Measurements from ENCODE around the gene GSTA3.
A peak's percentile ranks its signal among the peaks of the same experiment; 100 is the strongest.
"Not testable (repeated sequence)": the region's sequence is repeated elsewhere in the genome, so short reads cannot be mapped to it uniquely, and the experiment has no call there.

GSTA3 gene

DNA sequence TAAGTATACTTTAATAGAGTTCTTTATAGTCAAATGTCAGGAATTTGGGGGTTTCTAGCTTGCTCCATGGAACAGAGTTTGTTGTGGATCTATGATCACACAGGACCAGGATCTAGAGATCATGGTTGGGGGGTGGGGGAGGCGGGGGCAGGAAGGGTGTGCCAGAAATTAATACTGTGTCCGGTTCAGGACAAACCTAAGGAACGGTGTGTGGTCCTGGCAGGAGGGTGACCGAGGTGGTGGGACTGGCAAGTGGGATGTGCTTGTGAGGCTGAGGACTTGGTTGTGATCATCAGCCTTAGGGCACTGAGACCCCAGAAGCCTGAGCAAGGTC, 27.9 kb downstream of the GSTA3 start:
- Histone ChIP-seq H3K27me3 (no peaks in the 10 kb centered on the region), H3K36me3 (no peaks in the 10 kb centered on the region), H3K4me1 (no peaks in the 10 kb centered on the region), H3K9me3 (no peaks in the 10 kb centered on the region), H3K4me3 (ENCODE audit: low read depth, low read length) (peak overlapping the region; percentile 80)
- DNase-seq = no peak
- TF ChIP-seq, protein P1, sequence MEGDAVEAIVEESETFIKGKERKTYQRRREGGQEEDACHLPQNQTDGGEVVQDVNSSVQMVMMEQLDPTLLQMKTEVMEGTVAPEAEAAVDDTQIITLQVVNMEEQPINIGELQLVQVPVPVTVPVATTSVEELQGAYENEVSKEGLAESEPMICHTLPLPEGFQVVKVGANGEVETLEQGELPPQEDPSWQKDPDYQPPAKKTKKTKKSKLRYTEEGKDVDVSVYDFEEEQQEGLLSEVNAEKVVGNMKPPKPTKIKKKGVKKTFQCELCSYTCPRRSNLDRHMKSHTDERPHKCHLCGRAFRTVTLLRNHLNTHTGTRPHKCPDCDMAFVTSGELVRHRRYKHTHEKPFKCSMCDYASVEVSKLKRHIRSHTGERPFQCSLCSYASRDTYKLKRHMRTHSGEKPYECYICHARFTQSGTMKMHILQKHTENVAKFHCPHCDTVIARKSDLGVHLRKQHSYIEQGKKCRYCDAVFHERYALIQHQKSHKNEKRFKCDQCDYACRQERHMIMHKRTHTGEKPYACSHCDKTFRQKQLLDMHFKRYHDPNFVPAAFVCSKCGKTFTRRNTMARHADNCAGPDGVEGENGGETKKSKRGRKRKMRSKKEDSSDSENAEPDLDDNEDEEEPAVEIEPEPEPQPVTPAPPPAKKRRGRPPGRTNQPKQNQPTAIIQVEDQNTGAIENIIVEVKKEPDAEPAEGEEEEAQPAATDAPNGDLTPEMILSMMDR (IDR thresholded peaks at IDR 0.05; ENCODE audit: low read depth, low read length) = no peak

DNA sequence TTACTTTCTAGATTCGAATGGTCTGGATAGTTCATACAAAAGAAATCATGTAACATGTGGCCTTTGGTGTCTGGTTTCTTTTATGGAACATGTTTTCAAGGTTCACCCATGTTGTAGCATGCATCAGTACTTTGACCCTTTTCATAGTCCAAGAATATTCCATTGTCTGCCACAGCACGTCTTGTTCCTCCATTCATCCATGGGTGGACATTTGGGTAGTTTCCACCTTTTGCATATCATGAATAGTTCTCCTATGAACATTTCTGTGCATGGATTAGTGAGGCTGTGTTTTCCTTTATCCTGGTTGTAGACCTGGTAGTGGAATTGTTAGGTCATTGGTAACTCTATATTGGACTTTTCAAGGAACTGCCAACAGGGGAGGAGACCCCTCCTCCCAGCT, 31.7 kb downstream of the GSTA3 start:
- DNase-seq = no peak
- Histone ChIP-seq H3K36me3 (no peaks in the 10 kb centered on the region), H3K27me3 (no peaks in the 10 kb centered on the region), H3K9me3 (no peaks in the 10 kb centered on the region), H3K4me3 (ENCODE audit: low read depth, low read length) (no peak overlapping the region), H3K4me1 (no peaks in the 10 kb centered on the region)
- TF ChIP-seq, protein P1 (IDR thresholded peaks at IDR 0.05; ENCODE audit: low read depth, low read length) = no peak

DNA sequence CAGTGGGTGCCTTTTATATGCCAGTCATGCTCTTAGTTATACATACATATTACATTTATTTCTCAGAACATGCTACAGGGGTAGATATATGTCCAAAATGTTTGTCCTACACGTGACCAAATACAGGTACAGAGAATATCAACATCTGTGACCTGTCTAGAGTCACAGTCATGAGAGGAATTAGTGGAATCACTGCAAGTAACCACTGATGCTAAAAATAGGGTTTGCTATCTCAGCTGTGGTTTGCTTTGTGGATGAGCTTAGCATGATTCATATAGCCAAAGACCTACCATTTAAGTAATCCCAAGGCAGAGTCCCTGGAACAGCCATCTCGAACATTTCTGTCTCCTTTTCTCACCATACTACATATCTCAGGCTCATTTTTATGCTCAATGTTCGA, 32.3 kb downstream of the GSTA3 start:
- no peaks in the 10 kb centered on the region for H3K36me3 ChIP-seq
- DNase-seq = no peak
- H3K4me3 ChIP-seq (ENCODE audit: low read depth, low read length) = no peak overlapping the region
- TF ChIP-seq, protein P1 (IDR thresholded peaks at IDR 0.05; ENCODE audit: low read depth, low read length) = no peak
- no peaks in the 10 kb centered on the region for H3K9me3 ChIP-seq
- H3K4me1 ChIP-seq = no peaks in the 10 kb centered on the region
- no peaks in the 10 kb centered on the region for H3K27me3 ChIP-seq

DNA sequence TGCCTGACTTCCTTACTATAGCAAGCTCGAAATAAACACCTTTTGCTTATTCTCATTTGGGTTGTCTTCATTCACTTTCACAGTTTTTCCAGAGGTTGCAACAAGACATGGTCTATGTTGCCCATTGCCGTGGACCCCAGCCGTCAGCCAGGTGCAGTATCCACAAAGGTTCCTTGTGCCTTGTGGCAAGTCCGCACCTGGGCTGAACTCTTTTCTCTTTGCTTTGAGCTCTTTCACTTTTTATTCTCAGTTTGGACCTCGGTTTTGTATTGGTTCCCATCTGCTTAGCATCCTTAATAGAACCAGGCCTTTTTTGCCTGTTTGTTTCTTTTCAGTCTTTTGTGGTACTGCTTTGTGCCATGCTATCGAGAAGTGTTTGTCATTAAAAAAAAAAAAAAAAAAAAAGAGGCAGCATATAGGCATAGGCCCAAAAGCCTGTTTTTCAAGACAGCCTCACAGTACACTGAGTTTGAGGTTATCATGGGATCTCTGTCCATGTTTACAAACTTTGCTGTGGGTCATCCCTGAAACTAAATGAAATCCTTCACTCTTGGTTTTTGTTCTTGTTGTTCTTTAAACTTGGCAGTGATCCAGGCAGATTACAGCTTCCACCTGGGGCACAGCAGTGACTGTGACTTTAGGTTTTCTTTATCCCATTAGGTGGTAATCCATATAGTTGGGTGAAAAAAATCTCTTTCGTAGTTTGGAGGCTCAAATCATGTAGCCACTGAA, 33.3 kb downstream of the GSTA3 start:
- TF ChIP-seq, protein P1 (IDR thresholded peaks at IDR 0.05; ENCODE audit: low read depth, low read length) = no peak
- Histone ChIP-seq H3K36me3 (no peaks in the 10 kb centered on the region), H3K4me3 (ENCODE audit: low read depth, low read length) (no peak overlapping the region), H3K4me1 (no peaks in the 10 kb centered on the region), H3K27me3 (no peaks in the 10 kb centered on the region), H3K9me3 (no peaks in the 10 kb centered on the region)
- DNase-seq = no peak

DNA sequence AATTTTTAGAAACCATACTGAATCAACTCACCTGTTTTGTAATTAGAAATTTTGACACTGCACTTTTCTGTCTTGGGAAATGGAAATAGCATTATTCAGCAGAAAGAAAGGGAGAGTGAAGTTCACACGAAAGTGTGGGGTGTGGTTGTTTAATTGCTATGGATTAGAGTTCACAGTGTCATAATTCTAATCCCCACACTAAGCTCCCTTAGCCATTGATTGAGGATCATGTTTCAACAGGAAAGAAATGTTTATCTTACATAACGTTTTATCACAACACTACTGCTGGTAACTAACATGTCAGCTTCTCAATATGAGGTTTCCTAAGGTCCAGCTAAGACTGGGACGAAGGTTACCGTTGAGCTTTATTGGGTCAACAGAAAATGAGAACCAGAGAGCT, 37.5 kb downstream of the GSTA3 start:
- H3K4me3 ChIP-seq (ENCODE audit: low read depth, low read length) = no peak overlapping the region
- H3K9me3 ChIP-seq = no peaks in the 10 kb centered on the region
- H3K27me3 ChIP-seq = no peaks in the 10 kb centered on the region
- no peaks in the 10 kb centered on the region for H3K4me1 ChIP-seq
- DNase-seq = no peak
- TF ChIP-seq, protein P1 (IDR thresholded peaks at IDR 0.05; ENCODE audit: low read depth, low read length) = no peak
- H3K36me3 ChIP-seq = no peaks in the 10 kb centered on the region

DNA sequence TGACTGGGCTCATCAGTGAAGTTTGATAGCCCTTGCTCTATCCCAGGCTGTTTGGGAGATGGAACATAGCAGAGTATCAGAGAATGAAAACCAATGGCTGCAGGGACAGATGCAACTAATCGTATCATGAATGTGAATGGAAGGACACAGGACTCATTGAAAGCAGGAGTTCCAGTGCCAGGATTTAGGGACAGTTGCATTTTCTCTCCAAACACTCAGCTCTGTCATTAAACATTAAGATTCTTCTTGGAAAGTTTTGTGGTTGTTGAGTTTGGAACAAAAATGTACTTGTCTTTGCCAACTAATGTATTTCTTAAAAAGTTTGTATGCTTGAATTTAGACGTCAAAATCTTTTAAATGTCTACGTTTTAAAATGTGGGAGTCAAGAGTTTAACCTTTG, 37.9 kb downstream of the GSTA3 start:
- Histone ChIP-seq H3K4me1 (no peaks in the 10 kb centered on the region), H3K36me3 (no peaks in the 10 kb centered on the region), H3K9me3 (no peaks in the 10 kb centered on the region), H3K4me3 (ENCODE audit: low read depth, low read length) (no peak overlapping the region), H3K27me3 (no peaks in the 10 kb centered on the region)
- no peak for DNase-seq
- TF ChIP-seq, protein P1 (IDR thresholded peaks at IDR 0.05; ENCODE audit: low read depth, low read length) = no peak

DNA sequence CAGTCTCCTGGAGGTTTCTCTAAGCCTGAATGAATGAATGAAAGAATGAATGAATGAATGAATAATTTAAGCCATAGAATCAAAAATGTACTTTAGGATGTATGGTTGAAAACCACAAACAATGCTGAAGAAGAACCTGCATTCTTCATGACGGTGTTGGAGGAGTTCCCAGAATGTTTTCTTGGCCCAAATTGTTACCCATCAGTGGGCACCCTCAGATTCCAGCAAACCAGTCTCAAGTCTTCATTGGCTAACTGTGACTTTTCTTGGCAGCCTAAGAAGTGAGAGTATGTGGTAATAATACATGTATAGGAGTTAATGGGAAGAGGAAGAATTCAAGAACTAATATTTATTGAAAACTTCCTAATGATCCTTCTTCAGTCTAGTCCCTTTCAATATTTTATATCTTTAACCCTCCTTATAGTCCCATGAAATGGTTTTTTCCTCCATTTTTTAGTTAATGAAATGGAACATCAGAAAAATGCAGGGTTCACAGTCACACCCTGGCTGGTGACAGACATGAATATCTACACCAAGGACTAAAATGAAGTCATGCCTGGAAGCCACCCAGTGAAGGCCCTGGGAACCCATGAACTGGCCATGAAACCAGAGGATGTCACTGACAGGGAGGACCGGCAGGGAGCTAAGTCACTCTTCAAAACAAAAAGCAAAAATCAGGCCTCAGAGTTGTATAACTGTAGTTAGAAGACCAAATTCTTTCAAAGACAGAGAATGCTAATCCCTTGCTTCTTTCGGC, 39.0 kb downstream of the GSTA3 start:
- DNase-seq; H3K4me3 ChIP-seq (ENCODE audit: low read depth, low read length): not testable (repeated sequence)

DNA sequence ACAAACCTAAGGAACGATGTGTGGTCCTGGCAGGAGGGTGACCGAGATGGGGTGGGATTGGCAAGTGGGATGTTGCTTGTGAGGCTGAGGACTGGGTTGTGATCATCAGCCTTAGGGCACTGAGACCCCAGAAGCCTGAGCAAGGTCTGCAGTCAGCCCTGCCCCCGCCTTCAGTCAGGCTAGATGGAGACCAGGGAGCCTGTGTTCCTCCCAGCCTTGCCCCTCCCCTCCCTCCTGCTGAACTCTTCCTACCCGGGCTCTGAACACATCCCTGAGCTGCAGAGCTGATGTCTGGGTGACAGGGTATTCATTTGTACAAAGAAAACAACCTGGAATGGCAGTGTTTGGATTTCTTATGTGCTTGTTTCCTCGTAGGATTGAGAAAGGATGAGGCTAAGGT, 40.6 kb downstream of the GSTA3 start:
- not testable (repeated sequence) for DNase-seq, H3K4me1 ChIP-seq, H3K27me3 ChIP-seq

More for the DNA sequence above, 39.0 kb downstream of the GSTA3 start:
- not testable (repeated sequence) for H3K9me3 ChIP-seq, H3K36me3 ChIP-seq, H3K4me1 ChIP-seq, H3K27me3 ChIP-seq

More for the DNA sequence above, 40.6 kb downstream of the GSTA3 start:
- H3K36me3 ChIP-seq; H3K4me3 ChIP-seq (ENCODE audit: low read depth, low read length); H3K9me3 ChIP-seq: not testable (repeated sequence)
